HuH-7 (cell line): Measurements from ENCODE around the gene TBC1D3C.
"Not testable (repeated sequence)": the region's sequence is repeated elsewhere in the genome, so short reads cannot be mapped to it uniquely, and the experiment has no call there.

Experiments
- DNase-seq: peaks from one replicate; pipeline ENCODE4 v3.0.0; 2011; ENCODE audit warnings: low spot score

The TBC1D3C gene

GRCh38 chr17:38068534-38068933 lies at the start of gene TBC1D3C:
Gene TBC1D3C (minus strand): TSS chr17:38068634. CDS start chr17:38067066, 1,568 bp downstream.
- DNase-seq = not testable (repeated sequence)

- DNase-seq = not testable (repeated sequence)
These were observed 30.8 kb upstream of the TBC1D3C start for GRCh38 chr17:38099262-38099661.

- not testable (repeated sequence) for DNase-seq
These were observed 25.7 kb upstream of the TBC1D3C start for GRCh38 chr17:38094059-38094694.

GRCh38 chr17:38088120-38088519 lies 19.7 kb upstream of the TBC1D3C start:
- DNase-seq = not testable (repeated sequence)

GRCh38 chr17:38087344-38087743 lies 18.9 kb upstream of the TBC1D3C start:
- DNase-seq = not testable (repeated sequence)
